ENCODE measurements around the gene ELK3. TPM values are rescaled to one million over a fixed set of nuclear protein-coding genes. Genes with fewer than 3 reads are reported as not detected.
A peak's percentile ranks its signal among the peaks of the same experiment; 100 is the strongest.

ELK3 gene
- polyA plus RNA-seq, 3 donors: 12.1 to 14.9 (median 14.6) TPM

DNA sequence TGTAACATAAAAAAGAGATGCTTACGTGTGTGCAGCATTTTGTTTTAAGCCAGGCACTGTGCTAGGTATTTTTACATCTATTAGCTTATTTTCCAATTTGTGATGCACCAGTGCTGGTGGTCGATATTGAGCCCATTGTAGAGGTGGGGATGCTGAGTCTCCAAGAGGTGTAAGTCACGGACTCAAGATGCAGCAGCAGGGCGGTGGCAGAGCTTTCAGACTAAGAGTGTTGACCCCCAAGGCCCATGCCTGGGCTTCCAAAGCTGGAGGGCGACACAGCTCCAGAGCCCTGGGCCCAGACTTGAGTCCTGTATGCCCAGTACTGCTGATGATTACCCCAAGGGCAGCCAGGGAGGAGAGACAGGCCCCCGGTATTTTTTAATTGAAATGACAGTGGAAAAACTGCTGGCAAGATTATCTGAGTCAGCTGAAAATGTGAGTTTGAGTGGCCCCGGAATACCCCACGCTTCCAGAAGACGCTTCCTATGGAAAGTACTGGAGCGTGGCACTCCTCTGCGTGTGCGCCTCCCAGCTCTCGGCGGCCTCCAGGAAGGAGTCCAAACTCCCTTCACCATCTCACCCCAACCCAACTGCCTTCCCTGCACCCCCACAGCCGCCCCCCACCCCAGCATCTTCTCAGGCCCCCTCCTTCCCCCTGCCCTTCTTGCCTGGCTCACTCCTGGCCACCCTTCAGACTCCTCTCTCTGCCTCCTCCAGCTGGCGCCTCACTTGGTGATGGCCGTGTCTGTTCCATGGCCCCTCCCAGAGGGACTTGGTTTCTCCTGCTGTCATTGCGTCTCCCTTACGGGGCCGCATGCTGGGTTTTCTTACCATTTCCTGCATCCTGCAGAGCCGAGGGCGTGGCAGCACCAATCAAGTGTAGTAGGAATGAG is 40.7 kb downstream of the ELK3 start:
- Histone ChIP-seq H3K9ac (ENCODE audit: insufficient read depth, low read length, poor library complexity, severe bottlenecking) (no peak overlapping the region), H3K36me3 (replicated peaks in 1 of 2; ENCODE audit: control insufficient read depth in 1 of 2, insufficient read depth in 2 of 2, low read length in 2 of 2) (peaks cover 23 to 75% of the 10 kb centered on the region in 2 donors), H4K20me1 (ENCODE audit: insufficient read depth, low read length) (peaks cover 99% of the 10 kb centered on the region), H3K27me3 (ENCODE audit: control insufficient read depth in 2 of 2, insufficient read depth in 2 of 2, low read length in 2 of 2) (no peaks in the 10 kb centered on the region), H3K4me2 (replicated peaks; ENCODE audit: extremely low read depth, low read length, poor library complexity, severe bottlenecking) (no peak overlapping the region), H3K9me3 (replicated peaks in 1 of 2; ENCODE audit: control insufficient read depth in 1 of 2, insufficient read depth in 1 of 2, low read length in 2 of 2) (no peaks in the 10 kb centered on the region), H3K4me1 (ENCODE audit: control insufficient read depth in 1 of 2, insufficient read depth in 2 of 2, low read length in 2 of 2) (peaks cover 18 to 23% of the 10 kb centered on the region in 2 donors), H2AFZ (ENCODE audit: insufficient read depth, low read depth, low read length, poor library complexity, severe bottlenecking) (no peak overlapping the region), H3K79me2 (ENCODE audit: insufficient read depth, low read length) (peaks cover 76% of the 10 kb centered on the region), H3K27ac (ENCODE audit: low read depth in 1 of 2, low read length in 2 of 2) (no peak overlapping the region), H3K4me3 (replicated peaks in 1 of 3; ENCODE audit: low read depth in 2 of 3, low read length in 3 of 3) (no peak overlapping the region)
- no peaks in the 10 kb centered on the region for H3K9me3 Mint-ChIP-seq
- intact Hi-C loops (cut with micrococcal nuclease): no loop called here
- H3K4me3 Mint-ChIP-seq: no peak overlapping the region
- H3K27ac Mint-ChIP-seq: peak overlapping the region in 1 of 7 donors; percentile 25
- WGBS (ENCODE audit: insufficient coverage): 90% methylated on average over 18 of the region's 22 CpGs
- peaks cover 0 to 8% (median 2%) of the 10 kb centered on the region in 3 donors for H3K27me3 Mint-ChIP-seq (ENCODE audit: low read depth in 3 of 3)
- TF ChIP-seq, protein P1, sequence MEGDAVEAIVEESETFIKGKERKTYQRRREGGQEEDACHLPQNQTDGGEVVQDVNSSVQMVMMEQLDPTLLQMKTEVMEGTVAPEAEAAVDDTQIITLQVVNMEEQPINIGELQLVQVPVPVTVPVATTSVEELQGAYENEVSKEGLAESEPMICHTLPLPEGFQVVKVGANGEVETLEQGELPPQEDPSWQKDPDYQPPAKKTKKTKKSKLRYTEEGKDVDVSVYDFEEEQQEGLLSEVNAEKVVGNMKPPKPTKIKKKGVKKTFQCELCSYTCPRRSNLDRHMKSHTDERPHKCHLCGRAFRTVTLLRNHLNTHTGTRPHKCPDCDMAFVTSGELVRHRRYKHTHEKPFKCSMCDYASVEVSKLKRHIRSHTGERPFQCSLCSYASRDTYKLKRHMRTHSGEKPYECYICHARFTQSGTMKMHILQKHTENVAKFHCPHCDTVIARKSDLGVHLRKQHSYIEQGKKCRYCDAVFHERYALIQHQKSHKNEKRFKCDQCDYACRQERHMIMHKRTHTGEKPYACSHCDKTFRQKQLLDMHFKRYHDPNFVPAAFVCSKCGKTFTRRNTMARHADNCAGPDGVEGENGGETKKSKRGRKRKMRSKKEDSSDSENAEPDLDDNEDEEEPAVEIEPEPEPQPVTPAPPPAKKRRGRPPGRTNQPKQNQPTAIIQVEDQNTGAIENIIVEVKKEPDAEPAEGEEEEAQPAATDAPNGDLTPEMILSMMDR (IDR thresholded peaks at IDR 0.05): no peak
- peaks cover 31% of the 10 kb centered on the region for H3K4me1 Mint-ChIP-seq
- H3K36me3 Mint-ChIP-seq: peaks cover 62 to 84% of the 10 kb centered on the region in 2 donors
- DNase-seq: no peak

DNA sequence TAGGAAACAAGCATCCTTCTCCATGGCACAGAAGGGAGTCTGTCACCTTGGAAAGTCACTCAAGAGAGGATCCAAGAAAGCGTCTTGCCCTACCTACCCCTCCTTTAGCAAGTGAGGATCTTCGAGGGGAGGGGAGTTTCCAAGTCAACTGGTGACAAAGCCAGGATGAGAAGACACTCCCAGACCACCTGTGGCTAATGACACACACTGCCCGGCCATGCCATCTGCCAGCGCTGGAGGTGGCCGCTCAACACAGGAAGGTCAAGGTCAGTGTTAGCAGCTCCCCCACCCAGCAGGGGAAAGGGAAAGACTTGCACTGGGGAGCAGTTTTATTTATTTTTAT is 41.3 kb downstream of the ELK3 start:
- Mint-ChIP-seq H3K4me1 (peaks cover 35% of the 10 kb centered on the region), H3K4me3 (no peak overlapping the region), H3K9me3 (no peaks in the 10 kb centered on the region), H3K27ac (peak overlapping the region in 1 of 7 donors; percentile 25), H3K36me3 (peaks cover 65 to 85% of the 10 kb centered on the region in 2 donors), H3K27me3 (ENCODE audit: low read depth in 3 of 3) (peaks cover 0 to 8% (median 2%) of the 10 kb centered on the region in 3 donors)
- Histone ChIP-seq H2AFZ (ENCODE audit: insufficient read depth, low read depth, low read length, poor library complexity, severe bottlenecking) (no peak overlapping the region), H3K79me2 (ENCODE audit: insufficient read depth, low read length) (peaks cover 78% of the 10 kb centered on the region), H4K20me1 (ENCODE audit: insufficient read depth, low read length) (peaks cover 99% of the 10 kb centered on the region), H3K36me3 (replicated peaks in 1 of 2; ENCODE audit: control insufficient read depth in 1 of 2, insufficient read depth in 2 of 2, low read length in 2 of 2) (peaks cover 18 to 74% of the 10 kb centered on the region in 2 donors), H3K27me3 (ENCODE audit: control insufficient read depth in 2 of 2, insufficient read depth in 2 of 2, low read length in 2 of 2) (no peaks in the 10 kb centered on the region), H3K4me2 (replicated peaks; ENCODE audit: extremely low read depth, low read length, poor library complexity, severe bottlenecking) (no peak overlapping the region), H3K9ac (ENCODE audit: insufficient read depth, low read length, poor library complexity, severe bottlenecking) (no peak overlapping the region), H3K27ac (ENCODE audit: low read depth in 1 of 2, low read length in 2 of 2) (no peak overlapping the region), H3K4me3 (replicated peaks in 1 of 3; ENCODE audit: low read depth in 2 of 3, low read length in 3 of 3) (no peak overlapping the region), H3K4me1 (ENCODE audit: control insufficient read depth in 1 of 2, insufficient read depth in 2 of 2, low read length in 2 of 2) (peaks cover 18 to 23% of the 10 kb centered on the region in 2 donors), H3K9me3 (replicated peaks in 1 of 2; ENCODE audit: control insufficient read depth in 1 of 2, insufficient read depth in 1 of 2, low read length in 2 of 2) (no peaks in the 10 kb centered on the region)
- no CpG with 5 or more reads among the region's 5 CpGs for WGBS (ENCODE audit: insufficient coverage)
- DNase-seq: no peak
- TF ChIP-seq, protein P1 (IDR thresholded peaks at IDR 0.05): no peak
- intact Hi-C loops (cut with micrococcal nuclease): no loop called here

Measured in CD14-positive monocyte (primary cell).